HG03342 (cell line): ENCODE results near the gene MADD.
A peak's percentile ranks its signal among the peaks of the same experiment; 100 is the strongest.
"Not testable (repeated sequence)": the region's sequence is repeated elsewhere in the genome, so short reads cannot be mapped to it uniquely, and the experiment has no call there.

Experiments
- ATAC-seq: cut with Tn5 transposase; IDR thresholded peaks from one replicate; pipeline ENCODE4 v1.9.1; 2021; ENCODE audit warnings: mild to moderate bottlenecking, moderate library complexity; ENCODE audit not compliant: unreplicated experiment

MADD gene

DNA sequence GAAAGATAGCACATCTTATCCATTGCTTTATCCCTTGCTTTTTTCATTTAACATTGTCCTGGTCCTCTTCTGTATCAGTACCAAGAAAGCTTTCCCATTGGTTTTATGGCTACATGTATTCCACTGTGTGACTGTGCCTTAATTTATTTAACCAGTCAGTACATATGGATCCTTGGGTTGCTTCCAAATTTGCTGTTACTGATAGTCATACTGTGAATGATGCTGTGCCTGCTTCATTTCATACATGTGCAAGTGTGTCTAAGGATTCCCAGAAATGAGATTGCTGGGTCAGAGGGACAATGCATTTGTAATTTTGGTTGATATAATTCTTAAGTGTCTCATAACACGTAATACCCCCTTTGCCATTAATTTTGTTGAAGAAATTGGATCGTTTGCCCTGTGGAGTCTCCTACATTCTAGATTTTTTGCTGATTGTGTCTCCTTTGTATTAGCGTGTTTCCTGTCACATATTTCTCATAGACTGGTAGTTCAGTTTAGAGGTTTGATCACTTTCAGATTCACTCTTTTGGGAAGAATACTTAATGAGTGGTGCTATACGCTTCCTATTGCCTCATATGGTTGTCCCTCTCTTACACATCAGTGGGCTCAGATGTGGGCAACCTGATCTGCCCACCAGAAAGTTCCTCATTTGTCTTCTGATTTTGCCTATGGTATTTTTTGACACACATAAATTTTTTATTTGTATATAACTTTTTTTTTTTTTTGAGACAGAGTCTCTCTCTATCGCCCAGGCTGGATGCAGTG, 47.3 kb downstream of the MADD start:
- peak; percentile 64 for ATAC-seq

DNA sequence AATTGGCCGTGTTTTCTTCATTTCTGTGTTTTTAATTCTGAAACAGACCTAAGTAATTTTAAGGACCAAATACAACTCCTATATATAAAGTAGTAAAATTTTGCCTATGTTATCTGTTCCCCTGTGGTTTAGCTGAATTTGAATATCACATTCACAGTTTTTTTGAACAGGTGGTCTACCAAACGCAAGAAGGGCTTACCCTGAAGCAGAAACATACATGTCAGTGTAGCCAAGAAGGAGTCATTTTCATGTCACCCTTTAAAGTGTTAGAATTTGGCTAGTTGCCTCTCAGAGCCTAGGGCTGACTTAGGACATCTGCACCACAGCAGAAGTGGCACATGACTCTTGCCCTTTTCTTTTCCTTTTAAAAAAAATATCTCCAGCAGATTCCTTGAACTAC, 48.2 kb downstream of the MADD start:
- ATAC-seq = no peak

DNA sequence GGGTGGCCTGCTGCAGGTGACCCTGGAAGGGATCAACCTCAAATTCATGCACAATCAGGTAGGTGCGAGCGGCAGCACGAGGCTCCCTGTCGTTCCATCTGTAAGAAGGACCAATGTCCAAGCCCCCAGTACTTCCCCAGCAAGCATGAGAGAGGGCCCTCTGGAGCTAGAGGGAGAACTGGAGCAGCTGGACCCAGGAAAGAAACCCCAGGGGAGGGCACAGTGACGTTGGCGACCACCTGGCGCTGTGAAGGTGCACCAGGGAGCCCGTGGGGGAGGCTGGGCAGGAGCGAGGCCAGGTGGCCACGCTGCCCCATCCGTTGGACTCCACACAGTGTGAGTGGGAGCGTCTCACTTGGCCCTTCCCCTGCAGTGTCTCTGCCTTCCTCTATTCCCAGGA, 54.6 kb downstream of the MADD start:
- ATAC-seq = no peak

DNA sequence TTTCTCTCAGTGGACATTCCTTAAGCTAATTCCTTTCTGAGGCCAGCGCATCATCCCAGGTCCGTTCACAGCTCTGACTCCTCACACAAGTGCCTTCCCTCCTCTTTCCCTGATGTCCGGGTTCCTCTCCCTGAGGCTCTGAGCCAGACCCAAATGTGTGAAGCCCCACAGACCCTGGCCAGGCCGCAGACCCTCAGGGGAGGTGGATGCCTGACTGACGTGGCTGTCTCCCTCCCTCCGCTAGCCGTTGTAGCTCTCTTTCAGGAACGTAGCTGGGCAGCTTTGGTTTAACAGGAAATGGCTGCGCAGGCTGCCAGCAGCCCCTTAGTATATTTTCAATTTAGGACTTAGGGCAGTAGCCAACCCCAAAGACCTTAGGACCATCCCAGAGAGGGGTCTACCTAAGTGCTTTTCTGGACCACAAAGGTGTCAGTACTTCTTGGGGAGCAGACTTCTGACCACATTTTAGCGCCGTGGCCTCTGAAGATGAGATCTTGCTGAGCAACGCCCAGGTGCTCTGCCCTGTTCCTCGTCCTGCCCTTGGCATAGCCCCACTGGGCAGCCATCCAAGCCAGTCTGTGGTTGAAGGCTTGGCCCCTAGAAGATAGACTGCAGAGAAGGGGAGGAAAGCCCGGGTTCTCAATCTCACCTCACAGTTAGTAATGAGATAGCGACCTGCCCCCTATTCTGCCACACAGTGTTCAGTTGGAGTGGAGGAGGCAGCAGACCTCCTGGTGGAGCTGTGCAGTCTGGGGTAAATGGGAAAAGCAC, 55.5 kb downstream of the MADD start:
- no peak for ATAC-seq

- no peak for ATAC-seq
Measured at GRCh38 chr11:47326198-47326597, 56.3 kb downstream of the MADD start.

DNA sequence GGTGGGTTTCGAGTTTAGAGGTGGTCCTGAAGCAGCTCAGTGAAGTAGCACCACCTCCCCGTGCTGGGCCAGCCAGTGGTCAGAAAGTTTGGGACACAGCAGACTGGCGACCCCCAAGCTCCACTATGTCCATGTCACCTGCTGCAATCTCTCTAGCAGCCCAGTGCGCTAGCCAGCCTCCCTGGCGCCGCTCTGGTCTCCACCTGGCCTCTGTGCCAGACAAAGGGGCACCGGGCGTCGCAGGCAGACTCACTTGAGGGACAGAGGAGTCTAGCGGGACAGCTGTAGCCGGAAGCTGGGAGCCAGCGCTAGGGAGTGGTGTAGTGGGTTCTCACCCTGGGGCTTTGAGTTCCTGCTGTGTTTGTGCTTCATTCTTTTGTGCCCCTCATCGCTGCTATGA, 57.1 kb downstream of the MADD start:
- ATAC-seq = no peak

DNA sequence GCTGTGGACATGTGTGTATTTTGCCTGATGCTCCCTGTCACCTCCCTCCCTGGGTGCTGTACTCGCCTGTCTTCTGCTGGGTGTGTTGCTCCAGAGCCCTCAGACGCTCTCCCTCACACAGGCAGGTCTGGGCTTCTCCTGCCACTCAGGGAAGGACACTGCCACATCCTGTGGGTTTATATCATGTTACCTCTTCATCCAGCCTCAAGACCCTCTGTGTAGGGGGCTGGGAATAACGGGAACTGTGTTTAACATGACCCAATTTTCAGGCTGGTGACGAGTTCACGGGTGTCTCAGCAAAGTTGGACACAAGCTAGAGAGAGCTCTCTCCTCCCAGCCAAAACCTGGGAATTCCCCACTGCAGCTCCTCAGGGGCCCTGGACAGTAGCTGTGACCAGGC, 58.0 kb downstream of the MADD start:
- ATAC-seq = no peak

GRCh38 chr11:47328449-47329390, 58.8 kb downstream of the MADD start:
- no peak for ATAC-seq

GRCh38 chr11:47329431-47329986, 59.6 kb downstream of the MADD start:
- ATAC-seq = no peak

DNA sequence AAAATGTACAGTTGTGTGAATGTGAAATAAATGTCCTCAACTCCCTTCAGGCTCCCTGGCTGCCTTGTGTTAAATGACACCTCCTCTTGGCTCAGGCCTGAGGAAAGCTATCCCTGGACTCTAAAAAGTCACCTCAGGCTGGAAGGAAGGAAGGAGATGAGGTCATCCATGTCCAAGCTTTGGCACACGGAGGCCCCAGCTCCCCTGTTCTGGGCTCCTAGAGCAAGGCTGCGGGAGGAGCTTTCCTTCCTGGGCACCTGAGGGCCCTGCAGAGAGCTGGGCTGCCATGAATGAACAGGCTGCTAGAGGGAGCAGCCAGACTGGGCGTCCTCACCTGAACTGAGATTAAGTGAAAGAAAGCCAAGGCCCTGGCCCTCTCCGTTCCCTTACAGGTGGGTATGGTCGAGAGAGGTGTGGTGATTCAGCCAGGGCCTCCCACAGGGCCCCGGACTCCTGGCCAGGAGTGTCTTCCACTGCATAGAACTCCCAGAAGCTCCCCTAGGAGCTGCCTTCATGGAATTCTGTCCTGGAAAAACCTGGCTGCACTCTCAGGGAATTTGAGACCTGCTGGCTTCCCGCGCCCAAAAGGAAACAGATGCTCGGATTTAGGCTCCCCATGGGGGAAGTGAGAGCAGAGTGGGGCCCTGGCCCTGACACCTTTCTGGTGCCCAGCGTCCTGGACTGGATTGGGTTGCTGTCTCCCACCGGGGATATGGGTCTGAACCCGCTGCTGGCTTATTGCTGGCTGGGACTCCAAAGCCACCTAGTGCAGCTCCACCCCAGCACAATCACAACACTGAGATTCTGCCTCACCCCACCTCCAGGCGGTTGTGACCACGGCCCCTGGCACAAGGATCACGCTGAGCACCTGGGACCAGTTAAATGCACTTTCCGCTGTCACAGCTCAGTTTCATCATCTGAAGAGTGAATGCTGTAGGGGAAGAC, 60.3 kb downstream of the MADD start:
- ATAC-seq = no peak

- ATAC-seq = no peak
Measured at GRCh38 chr11:47331454-47332302, 61.7 kb downstream of the MADD start.

- ATAC-seq = no peak
Measured at GRCh38 chr11:47332303-47332711, 62.4 kb downstream of the MADD start.

DNA sequence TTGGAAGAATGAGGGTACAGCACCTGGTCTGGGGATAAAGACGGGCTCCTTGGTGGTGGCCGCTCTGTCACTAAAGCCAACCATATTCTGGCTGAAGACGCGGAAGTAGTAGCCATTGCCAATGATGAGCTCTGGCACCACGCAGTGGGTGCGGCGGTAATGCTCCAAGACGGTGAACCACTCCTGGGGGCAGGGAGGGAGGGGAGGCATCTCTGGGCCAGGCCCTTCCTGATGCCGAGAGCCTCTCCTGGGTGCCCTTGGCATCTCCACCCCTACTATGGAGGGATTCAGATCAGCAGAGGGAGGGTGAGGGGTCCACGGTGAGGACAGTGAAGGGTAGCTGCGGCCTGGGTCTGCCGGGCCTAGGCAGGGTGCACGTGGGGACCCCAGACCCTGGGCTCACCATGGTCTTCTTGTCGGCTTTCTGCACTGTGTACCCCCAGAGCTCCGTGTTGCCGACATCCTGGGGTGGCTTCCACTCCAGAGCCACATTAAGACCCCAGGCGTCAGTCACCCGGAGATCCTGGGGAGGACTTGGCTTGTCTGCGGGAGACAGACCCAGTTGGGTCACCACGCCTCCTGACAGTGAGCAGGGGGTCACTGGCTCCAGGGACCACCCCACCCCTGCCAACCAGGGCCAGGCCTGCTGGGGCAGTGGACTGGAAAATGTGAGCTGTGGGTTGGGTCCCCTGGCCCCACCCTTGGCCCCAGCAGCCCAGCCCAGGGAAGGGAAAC, 63.0 kb downstream of the MADD start:
- no peak for ATAC-seq

DNA sequence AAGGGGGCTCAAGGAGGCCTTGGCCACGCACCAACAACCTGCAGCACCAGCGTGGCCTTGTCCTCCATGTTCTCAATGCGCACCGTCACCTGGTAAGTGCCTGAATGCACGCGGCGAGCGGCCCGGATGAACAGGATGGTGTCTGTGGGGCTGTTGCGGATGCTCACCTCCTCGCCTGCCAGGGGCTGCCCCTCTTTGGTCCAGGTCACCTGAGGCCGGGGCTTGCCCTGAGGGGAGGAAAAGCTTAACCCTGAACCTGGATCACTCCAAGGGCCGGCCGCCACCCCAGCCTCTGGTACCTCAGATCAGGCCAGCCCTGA, 63.6 kb downstream of the MADD start:
- no peak for ATAC-seq

- ATAC-seq = no peak
Measured at GRCh38 chr11:47333886-47334443, 64.0 kb downstream of the MADD start.

DNA sequence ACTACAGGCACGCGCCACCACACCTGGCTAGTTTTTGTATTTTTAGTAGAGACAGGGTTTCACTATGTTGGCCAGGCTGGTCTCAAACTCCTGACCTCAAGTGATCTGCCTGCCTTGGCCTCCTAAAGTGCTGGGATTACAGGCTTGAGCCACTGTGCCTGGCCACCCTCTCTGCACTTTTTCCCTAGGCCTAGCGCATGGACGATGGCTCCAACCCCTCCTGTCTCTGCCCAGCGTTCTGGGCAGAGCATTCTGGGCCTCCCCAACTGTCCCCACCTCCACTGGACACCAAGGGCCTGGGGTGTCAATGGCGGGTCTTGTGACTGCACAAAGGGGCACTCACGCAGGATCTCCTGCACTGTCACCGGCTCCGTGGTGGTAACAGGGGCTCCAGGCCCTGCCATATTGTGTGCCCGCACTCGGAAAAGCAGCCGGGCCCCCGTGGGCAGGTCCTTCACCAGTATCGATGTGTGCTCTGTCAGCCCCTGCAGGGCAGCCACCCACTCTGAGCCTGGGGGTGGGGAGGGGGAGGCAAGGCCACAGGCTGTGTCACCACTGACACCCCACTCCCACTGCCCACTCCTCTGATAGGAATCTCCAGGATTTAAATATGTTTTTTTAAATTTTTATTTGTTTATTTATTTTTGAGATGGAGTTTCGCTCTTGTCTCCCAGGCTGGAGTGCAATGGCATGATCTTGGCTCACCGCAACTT, 64.9 kb downstream of the MADD start:
- ATAC-seq = not testable (repeated sequence)

- no peak for ATAC-seq
Measured at GRCh38 chr11:47335733-47336132, 65.8 kb downstream of the MADD start.
